Activated naive CD8-positive, alpha-beta T cell treated with anti-CD3 and anti-CD28 coated beads for 36 hours (primary cell): Measurements from ENCODE around the gene JAKMIP2. TPM values are rescaled to one million over a fixed set of nuclear protein-coding genes. Genes with fewer than 3 reads are reported as not detected.
"Not testable (repeated sequence)": the region's sequence is repeated elsewhere in the genome, so short reads cannot be mapped to it uniquely, and the experiment has no call there.

ENCODE experiments used
- DNase-seq: peaks from one replicate; pipeline ENCODE4 v3.0.0; 2021
- H3K27ac Mint-ChIP-seq: one replicate; pipeline ENCODE4 v1.8.0; 2022; ENCODE audit warnings: mild to moderate bottlenecking, moderate library complexity, mixed read lengths
- H3K27me3 Mint-ChIP-seq: one replicate; pipeline ENCODE4 v1.8.0; 2022; ENCODE audit warnings: mild to moderate bottlenecking, mixed read lengths
- H3K36me3 Mint-ChIP-seq: one replicate; pipeline ENCODE4 v1.8.0; 2021; ENCODE audit warnings: mild to moderate bottlenecking, mixed read lengths
- H3K4me1 Mint-ChIP-seq: one replicate; pipeline ENCODE4 v1.8.0; 2021; ENCODE audit warnings: mixed read lengths
- H3K4me3 Mint-ChIP-seq: one replicate; pipeline ENCODE4 v1.8.0; 2022; ENCODE audit warnings: mild to moderate bottlenecking, moderate library complexity, mixed read lengths
- H3K9me3 Mint-ChIP-seq: one replicate; pipeline ENCODE4 v1.8.0; 2022; ENCODE audit warnings: mixed read lengths
- total RNA-seq, 2 experiments: library from RNA; stranded (reverse); gene quantifications; one replicate each; pipeline ENCODE4 v1.2.3, GENCODE V29; 2021

JAKMIP2 gene
- total RNA-seq, 2 experiments from 2014 or later, result 0.58 to 0.98 TPM

- DNase-seq, result no peak
- Mint-ChIP-seq H3K27me3 (no peaks in the 10 kb centered on the region), H3K27ac (no peak overlapping the region), H3K4me1 (no peaks in the 10 kb centered on the region), H3K4me3 (no peak overlapping the region), H3K9me3 (no peaks in the 10 kb centered on the region), H3K36me3 (no peaks in the 10 kb centered on the region)
Observed at GRCh38 chr5:147613359-147613758, 169.2 kb downstream of the JAKMIP2 start.

- Mint-ChIP-seq H3K4me3 (no peak overlapping the region), H3K27ac (no peak overlapping the region), H3K4me1 (no peaks in the 10 kb centered on the region), H3K27me3 (no peaks in the 10 kb centered on the region), H3K9me3 (peaks cover 2% of the 10 kb centered on the region), H3K36me3 (no peaks in the 10 kb centered on the region)
- no peak for DNase-seq
Observed at GRCh38 chr5:147611483-147611882, 171.0 kb downstream of the JAKMIP2 start.

- Mint-ChIP-seq H3K27me3 (no peaks in the 10 kb centered on the region), H3K4me1 (no peaks in the 10 kb centered on the region), H3K36me3 (no peaks in the 10 kb centered on the region), H3K27ac (no peak overlapping the region), H3K4me3 (no peak overlapping the region), H3K9me3 (peaks cover 2% of the 10 kb centered on the region)
- no peak for DNase-seq
Observed at GRCh38 chr5:147610798-147611197, 171.7 kb downstream of the JAKMIP2 start.

GRCh38 chr5:147601652-147602051 is 180.9 kb downstream of the JAKMIP2 start:
- no peaks in the 10 kb centered on the region for H3K36me3 Mint-ChIP-seq
- no peaks in the 10 kb centered on the region for H3K4me1 Mint-ChIP-seq
- DNase-seq, result no peak
- no peaks in the 10 kb centered on the region for H3K27me3 Mint-ChIP-seq
- no peak overlapping the region for H3K4me3 Mint-ChIP-seq
- no peaks in the 10 kb centered on the region for H3K9me3 Mint-ChIP-seq
- H3K27ac Mint-ChIP-seq, result no peak overlapping the region

- peaks cover 1% of the 10 kb centered on the region for H3K9me3 Mint-ChIP-seq
Observed at GRCh38 chr5:147591120-147591519, 191.4 kb downstream of the JAKMIP2 start.

GRCh38 chr5:147590096-147590495 is 192.4 kb downstream of the JAKMIP2 start:
- Mint-ChIP-seq H3K9me3 (no peaks in the 10 kb centered on the region), H3K4me3 (no peak overlapping the region), H3K36me3 (no peaks in the 10 kb centered on the region), H3K27ac (no peak overlapping the region), H3K4me1 (no peaks in the 10 kb centered on the region), H3K27me3 (no peaks in the 10 kb centered on the region)
- DNase-seq, result no peak

More at GRCh38 chr5:147591120-147591519, 191.4 kb downstream of the JAKMIP2 start:
- no peaks in the 10 kb centered on the region for H3K27me3 Mint-ChIP-seq
- H3K4me1 Mint-ChIP-seq, result no peaks in the 10 kb centered on the region
- no peak overlapping the region for H3K4me3 Mint-ChIP-seq
- H3K36me3 Mint-ChIP-seq, result no peaks in the 10 kb centered on the region
- H3K27ac Mint-ChIP-seq, result no peak overlapping the region
- no peak for DNase-seq

- Mint-ChIP-seq H3K36me3 (no peaks in the 10 kb centered on the region), H3K27ac (no peak overlapping the region), H3K4me3 (no peak overlapping the region), H3K27me3 (peaks cover 4% of the 10 kb centered on the region), H3K4me1 (no peaks in the 10 kb centered on the region), H3K9me3 (no peaks in the 10 kb centered on the region)
- DNase-seq, result no peak
Observed at GRCh38 chr5:147586832-147587231, 195.7 kb downstream of the JAKMIP2 start.

- DNase-seq, result no peak
- Mint-ChIP-seq H3K9me3 (peaks cover 2% of the 10 kb centered on the region), H3K4me3 (no peak overlapping the region), H3K4me1 (no peaks in the 10 kb centered on the region), H3K27ac (no peak overlapping the region), H3K27me3 (peaks cover 4% of the 10 kb centered on the region), H3K36me3 (no peaks in the 10 kb centered on the region)
Observed at GRCh38 chr5:147586221-147586620, 196.3 kb downstream of the JAKMIP2 start.

- not testable (repeated sequence) for H3K27ac Mint-ChIP-seq, H3K36me3 Mint-ChIP-seq, H3K4me3 Mint-ChIP-seq, H3K27me3 Mint-ChIP-seq, DNase-seq, H3K4me1 Mint-ChIP-seq
- H3K9me3 Mint-ChIP-seq, result peaks cover 17% of the 10 kb centered on the region
Observed at GRCh38 chr5:147582272-147582671, 200.3 kb downstream of the JAKMIP2 start.

GRCh38 chr5:147580418-147580817 is 202.1 kb downstream of the JAKMIP2 start:
- H3K27ac Mint-ChIP-seq, H3K4me3 Mint-ChIP-seq, DNase-seq, H3K27me3 Mint-ChIP-seq, H3K36me3 Mint-ChIP-seq, H3K4me1 Mint-ChIP-seq: not testable (repeated sequence)
- H3K9me3 Mint-ChIP-seq, result peaks cover 17% of the 10 kb centered on the region

GRCh38 chr5:147578228-147579024 is 204.1 kb downstream of the JAKMIP2 start:
- no peak for DNase-seq
- H3K4me1 Mint-ChIP-seq, result no peaks in the 10 kb centered on the region
- peaks cover 6% of the 10 kb centered on the region for H3K27me3 Mint-ChIP-seq
- H3K4me3 Mint-ChIP-seq, result no peak overlapping the region
- H3K9me3 Mint-ChIP-seq, result peaks cover 17% of the 10 kb centered on the region
- H3K36me3 Mint-ChIP-seq, result no peaks in the 10 kb centered on the region
- H3K27ac Mint-ChIP-seq, result no peak overlapping the region

- no peak overlapping the region for H3K27ac Mint-ChIP-seq
- peak; percentile 32 for DNase-seq
- no peaks in the 10 kb centered on the region for H3K4me1 Mint-ChIP-seq
- peaks cover 6% of the 10 kb centered on the region for H3K27me3 Mint-ChIP-seq
- peaks cover 17% of the 10 kb centered on the region for H3K9me3 Mint-ChIP-seq
- no peak overlapping the region for H3K4me3 Mint-ChIP-seq
- H3K36me3 Mint-ChIP-seq, result no peaks in the 10 kb centered on the region
Observed at GRCh38 chr5:147576646-147577535, 205.6 kb downstream of the JAKMIP2 start.

- no peak for DNase-seq
- H3K27ac Mint-ChIP-seq, result no peak overlapping the region
- no peaks in the 10 kb centered on the region for H3K36me3 Mint-ChIP-seq
- H3K4me1 Mint-ChIP-seq, result no peaks in the 10 kb centered on the region
- H3K9me3 Mint-ChIP-seq, result peaks cover 10% of the 10 kb centered on the region
- H3K27me3 Mint-ChIP-seq, result peaks cover 6% of the 10 kb centered on the region
- H3K4me3 Mint-ChIP-seq, result no peak overlapping the region
Observed at GRCh38 chr5:147575598-147575997, 206.9 kb downstream of the JAKMIP2 start.

- Mint-ChIP-seq H3K9me3 (no peaks in the 10 kb centered on the region), H3K27me3 (peaks cover 2% of the 10 kb centered on the region), H3K4me3 (no peak overlapping the region), H3K4me1 (no peaks in the 10 kb centered on the region), H3K27ac (no peak overlapping the region), H3K36me3 (no peaks in the 10 kb centered on the region)
- no peak for DNase-seq
Observed at GRCh38 chr5:147573211-147573610, 209.3 kb downstream of the JAKMIP2 start.

GRCh38 chr5:147568710-147569406 is 213.7 kb downstream of the JAKMIP2 start:
- H3K9me3 Mint-ChIP-seq, result no peaks in the 10 kb centered on the region
- H3K27ac Mint-ChIP-seq, result no peak overlapping the region

More at GRCh38 chr5:147568710-147569406, 213.7 kb downstream of the JAKMIP2 start:
- Mint-ChIP-seq H3K27me3 (no peaks in the 10 kb centered on the region), H3K4me1 (no peaks in the 10 kb centered on the region), H3K4me3 (no peak overlapping the region), H3K36me3 (no peaks in the 10 kb centered on the region)
- no peak for DNase-seq
